GM12874 (cell line): ENCODE measurements around the gene OR8J1.

Experiments used
- TF ChIP-seq, protein P1 (sequence below): IDR thresholded peaks from 2 replicates; pipeline ENCODE4 v1.5.1; 2011; ENCODE audit warnings: low read depth, mild to moderate bottlenecking, control low read depth, low read length, moderate library complexity; ENCODE audit not compliant: insufficient read depth

The OR8J1 gene, protein sequence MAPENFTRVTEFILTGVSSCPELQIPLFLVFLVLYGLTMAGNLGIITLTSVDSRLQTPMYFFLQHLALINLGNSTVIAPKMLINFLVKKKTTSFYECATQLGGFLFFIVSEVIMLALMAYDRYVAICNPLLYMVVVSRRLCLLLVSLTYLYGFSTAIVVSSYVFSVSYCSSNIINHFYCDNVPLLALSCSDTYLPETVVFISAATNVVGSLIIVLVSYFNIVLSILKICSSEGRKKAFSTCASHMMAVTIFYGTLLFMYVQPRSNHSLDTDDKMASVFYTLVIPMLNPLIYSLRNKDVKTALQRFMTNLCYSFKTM

DNA sequence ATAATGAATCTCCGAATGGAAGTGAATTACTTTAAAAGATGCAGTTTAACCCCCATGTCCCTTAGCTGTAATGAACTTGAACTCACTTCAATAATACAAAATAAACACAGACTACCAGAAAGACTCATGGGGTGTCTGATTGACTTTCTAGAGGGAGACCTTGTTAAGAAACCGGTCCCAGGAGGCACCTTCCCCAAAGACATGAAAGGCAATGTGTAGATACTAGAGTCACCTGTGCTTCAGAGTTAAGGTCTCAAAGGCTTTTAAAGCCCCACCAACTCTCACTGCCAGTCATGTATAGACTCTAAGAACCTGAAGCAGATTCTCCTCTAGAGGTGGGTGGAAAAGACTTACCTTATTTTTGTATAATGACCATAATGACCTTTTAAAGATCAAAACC lies at the start of gene OR8J1:
TSS of gene OR8J1 (plus strand) at position 301 of the 400 bp plus-strand sequence. CDS start 5,956 bp downstream, outside the sequence.
- TF ChIP-seq, protein P1, sequence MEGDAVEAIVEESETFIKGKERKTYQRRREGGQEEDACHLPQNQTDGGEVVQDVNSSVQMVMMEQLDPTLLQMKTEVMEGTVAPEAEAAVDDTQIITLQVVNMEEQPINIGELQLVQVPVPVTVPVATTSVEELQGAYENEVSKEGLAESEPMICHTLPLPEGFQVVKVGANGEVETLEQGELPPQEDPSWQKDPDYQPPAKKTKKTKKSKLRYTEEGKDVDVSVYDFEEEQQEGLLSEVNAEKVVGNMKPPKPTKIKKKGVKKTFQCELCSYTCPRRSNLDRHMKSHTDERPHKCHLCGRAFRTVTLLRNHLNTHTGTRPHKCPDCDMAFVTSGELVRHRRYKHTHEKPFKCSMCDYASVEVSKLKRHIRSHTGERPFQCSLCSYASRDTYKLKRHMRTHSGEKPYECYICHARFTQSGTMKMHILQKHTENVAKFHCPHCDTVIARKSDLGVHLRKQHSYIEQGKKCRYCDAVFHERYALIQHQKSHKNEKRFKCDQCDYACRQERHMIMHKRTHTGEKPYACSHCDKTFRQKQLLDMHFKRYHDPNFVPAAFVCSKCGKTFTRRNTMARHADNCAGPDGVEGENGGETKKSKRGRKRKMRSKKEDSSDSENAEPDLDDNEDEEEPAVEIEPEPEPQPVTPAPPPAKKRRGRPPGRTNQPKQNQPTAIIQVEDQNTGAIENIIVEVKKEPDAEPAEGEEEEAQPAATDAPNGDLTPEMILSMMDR = no peak

- TF ChIP-seq, protein P1 = no peak
Observed at GRCh38 chr11:56307836-56308235, 46.3 kb upstream of the OR8J1 start.

GRCh38 chr11:56314844-56315243 lies 39.2 kb upstream of the OR8J1 start, which contains the start of gene OR8K3:
OR8K3 (plus strand) TSS chr11:56315144; CDS start chr11:56318307, 3,163 bp downstream.
- TF ChIP-seq, protein P1 = no peak

DNA sequence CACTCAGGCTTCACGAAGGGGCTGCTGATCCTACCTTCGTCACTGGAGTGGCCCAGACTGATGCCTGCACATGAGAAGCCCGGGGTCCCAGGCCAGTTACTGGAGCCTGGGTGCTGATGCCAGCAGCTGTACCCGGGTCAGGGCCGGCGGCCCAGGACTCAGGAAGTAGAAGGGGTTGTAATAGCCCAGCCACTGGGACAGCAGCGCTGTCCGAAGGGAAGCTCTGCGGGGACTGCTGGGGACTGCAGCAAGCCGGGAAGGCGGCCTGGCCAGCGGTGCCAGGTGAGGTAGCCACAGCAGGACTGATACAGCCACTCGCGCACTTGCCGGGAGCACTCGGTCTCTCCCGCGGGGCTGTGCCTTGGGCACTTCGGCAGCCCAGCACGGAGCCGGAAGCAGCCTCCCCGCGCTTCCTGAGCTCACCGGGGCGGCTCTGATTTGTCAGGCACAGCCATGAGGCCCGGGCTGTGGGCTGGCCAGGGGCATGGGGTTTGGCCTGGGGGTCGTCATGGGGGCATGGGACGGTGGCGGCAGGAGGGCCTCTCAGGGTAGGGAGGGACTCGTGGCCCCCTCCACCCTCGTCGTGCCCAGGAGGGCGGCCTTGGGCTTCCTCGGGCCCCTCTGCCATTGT lies 22.1 kb upstream of the OR8J1 start:
- TF ChIP-seq, protein P1 = no peak

- TF ChIP-seq, protein P1 = no peak
Observed at GRCh38 chr11:56333156-56333555, 20.9 kb upstream of the OR8J1 start.

GRCh38 chr11:56340289-56340688 lies 13.8 kb upstream of the OR8J1 start:
- TF ChIP-seq, protein P1 = no peak

GRCh38 chr11:56345739-56346138 lies 8.4 kb upstream of the OR8J1 start, which contains the start of gene OR8K1:
OR8K1 (plus strand) TSS chr11:56346039; CDS start chr11:56346039, 0 bp downstream.
- TF ChIP-seq, protein P1 = no peak
